Activated T-cell treated with anti-CD3 and anti-CD28 coated beads for 48 hours (primary cell): Measurements from ENCODE around the gene PZP.
"Not testable (repeated sequence)": the region's sequence is repeated elsewhere in the genome, so short reads cannot be mapped to it uniquely, and the experiment has no call there.

Experiments
- DNase-seq: peaks from one replicate; pipeline ENCODE4 v3.0.0-alpha.2; 2020; ENCODE audit warnings: low read depth

PZP gene

GRCh38 chr12:9180810-9181209, 27.4 kb downstream of the PZP start:
- DNase-seq: no peak

GRCh38 chr12:9179781-9180180, 28.4 kb downstream of the PZP start:
- no peak for DNase-seq

- DNase-seq: no peak
Measured at GRCh38 chr12:9169979-9170634, 38.1 kb downstream of the PZP start.

- not testable (repeated sequence) for DNase-seq
Measured at GRCh38 chr12:9167345-9167744, 40.9 kb downstream of the PZP start.

- no peak for DNase-seq
Measured at GRCh38 chr12:9163392-9163791, 44.8 kb downstream of the PZP start.

GRCh38 chr12:9156119-9156518, 52.1 kb downstream of the PZP start:
- no peak for DNase-seq

- no peak for DNase-seq
Measured at GRCh38 chr12:9149372-9149771, 58.8 kb downstream of the PZP start.

- DNase-seq: no peak
Measured at GRCh38 chr12:9148926-9149325, 59.3 kb downstream of the PZP start.

- DNase-seq: no peak
Measured at GRCh38 chr12:9147461-9147860, 60.7 kb downstream of the PZP start.

- no peak for DNase-seq
Measured at GRCh38 chr12:9144730-9145106, 63.5 kb downstream of the PZP start.

- no peak for DNase-seq
Measured at GRCh38 chr12:9143929-9144729, 64.1 kb downstream of the PZP start.

- no peak for DNase-seq
Measured at GRCh38 chr12:9143137-9143536, 65.1 kb downstream of the PZP start.

- not testable (repeated sequence) for DNase-seq
Measured at GRCh38 chr12:9139588-9140290, 68.5 kb downstream of the PZP start.

- no peak for DNase-seq
Measured at GRCh38 chr12:9135903-9136310, 72.3 kb downstream of the PZP start.

GRCh38 chr12:9134981-9135628, 73.1 kb downstream of the PZP start:
- DNase-seq: peak; percentile 3

- no peak for DNase-seq
Measured at GRCh38 chr12:9133216-9133916, 74.8 kb downstream of the PZP start.

GRCh38 chr12:9132008-9132535, 76.1 kb downstream of the PZP start:
- no peak for DNase-seq

- no peak for DNase-seq
Measured at GRCh38 chr12:9130244-9130643, 78.0 kb downstream of the PZP start.

- no peak for DNase-seq
Measured at GRCh38 chr12:9127936-9128663, 80.1 kb downstream of the PZP start.

GRCh38 chr12:9127484-9127883, 80.7 kb downstream of the PZP start:
- no peak for DNase-seq
